OCI-LY3 (cell line): ENCODE results near the gene PLTP.
"Not testable (repeated sequence)": the region's sequence is repeated elsewhere in the genome, so short reads cannot be mapped to it uniquely, and the experiment has no call there.

ENCODE experiments used
- H2AFZ ChIP-seq: fragments of 200-600, 300-600 bp; shearing (Covaris generic); 2 replicates; pipeline ENCODE4 v1.6.0; 2014; ENCODE audit warnings: antibody characterized with exemption, low read depth, low read length
- H3K27ac ChIP-seq: fragments of 200-600, 300-600 bp; sonication (generic); 2 replicates; pipeline ENCODE4 v1.5.1; 2014; ENCODE audit warnings: mild to moderate bottlenecking, low read length, moderate library complexity, mixed read lengths
- H3K27me3 ChIP-seq: fragments of 200-600, 300-600 bp; sonication (generic); 2 replicates; pipeline ENCODE4 v1.6.1; 2014; ENCODE audit warnings: low read depth, low read length, mixed read lengths
- H3K36me3 ChIP-seq: fragments of 200-600, 300-600 bp; sonication (generic); replicated peaks from 2 replicates; pipeline ENCODE3; 2014; ENCODE audit warnings: low read depth, low read length, mixed read lengths
- H3K4me1 ChIP-seq: fragments of 300-600, 200-600 bp; sonication (generic); 2 replicates; pipeline ENCODE4 v1.6.1; 2014; ENCODE audit warnings: low read length, mixed read lengths
- H3K4me2 ChIP-seq: fragments of 200-600, 300-600 bp; sonication (generic); 2 replicates; pipeline ENCODE4 v1.6.1; 2014; ENCODE audit warnings: low read length, mixed read lengths
- H3K4me3 ChIP-seq: fragments of 300-600, 200-600 bp; sonication (generic); 2 replicates; pipeline ENCODE4 v1.5.1; 2014; ENCODE audit warnings: antibody characterized with exemption, mild to moderate bottlenecking, low read length, moderate library complexity
- H3K79me2 ChIP-seq: fragments of 300-600, 200-600 bp; shearing (Covaris generic); 2 replicates; pipeline ENCODE4 v1.6.1; 2014; ENCODE audit warnings: mild to moderate bottlenecking, low read length, mixed read lengths
- H3K9ac ChIP-seq: fragments of 300-600, 200-600 bp; shearing (Covaris generic); 2 replicates; pipeline ENCODE4 v1.6.0; 2014; ENCODE audit warnings: mild to moderate bottlenecking, low read length, moderate library complexity
- H3K9me3 ChIP-seq: fragments of 200-600, 300-600 bp; shearing (Covaris generic); 2 replicates; pipeline ENCODE4 v1.6.1; 2014; ENCODE audit warnings: low read length, mixed read lengths; ENCODE audit not compliant: insufficient read depth
- H4K20me1 ChIP-seq: fragments of 200-600, 300-600 bp; sonication (generic); 2 replicates; pipeline ENCODE4 v1.6.1; 2016; ENCODE audit warnings: low read length, mixed read lengths; ENCODE audit not compliant: insufficient read depth
- EZH2phosphoT487 ChIP-seq: fragments of 200-600 bp; shearing (Covaris generic); IDR thresholded peaks from 2 replicates; pipeline ENCODE4 v1.6.1; 2018; ENCODE audit warnings: antibody characterized with exemption, mixed run types, low read depth
- TF ChIP-seq, protein P1 (sequence below): fragments of 200-600, 300-600 bp; sonication (generic); IDR thresholded peaks from 2 replicates; pipeline ENCODE4 v1.5.1; 2014; ENCODE audit warnings: antibody characterized with exemption, low read length, low read depth

Gene PLTP

DNA sequence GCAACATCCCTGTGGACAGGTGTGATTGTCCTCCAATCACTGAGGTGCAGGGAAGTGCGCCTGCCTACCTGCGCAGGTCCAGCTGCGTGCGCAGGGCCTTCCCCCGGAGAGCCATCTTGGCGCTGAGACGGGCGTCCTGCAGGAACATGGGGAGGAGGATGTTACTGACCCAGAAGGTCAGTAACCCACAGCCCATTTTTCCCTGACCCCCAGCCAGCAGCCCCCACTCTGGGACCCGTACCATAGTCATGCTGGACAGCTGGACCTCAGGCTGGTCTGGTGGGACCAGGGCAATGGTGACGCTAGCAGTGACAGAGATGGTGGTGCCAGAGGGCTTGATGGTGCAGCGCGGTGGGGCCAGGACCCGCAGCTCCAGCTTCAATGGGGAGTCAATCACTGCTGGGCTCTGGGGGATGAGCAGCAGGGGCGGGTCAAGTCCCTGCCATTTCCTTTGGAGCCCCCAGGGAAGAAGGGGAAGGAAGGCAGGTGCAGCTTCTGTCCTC, 9.7 kb downstream of the PLTP start:
- H3K27ac ChIP-seq: no peak overlapping the region
- no peak overlapping the region for H3K4me3 ChIP-seq
- no peak overlapping the region for H3K9ac ChIP-seq
- H3K9me3 ChIP-seq: no peaks in the 10 kb centered on the region
- H2AFZ ChIP-seq: no peak overlapping the region
- H3K79me2 ChIP-seq: no peaks in the 10 kb centered on the region
- TF ChIP-seq, protein P1, sequence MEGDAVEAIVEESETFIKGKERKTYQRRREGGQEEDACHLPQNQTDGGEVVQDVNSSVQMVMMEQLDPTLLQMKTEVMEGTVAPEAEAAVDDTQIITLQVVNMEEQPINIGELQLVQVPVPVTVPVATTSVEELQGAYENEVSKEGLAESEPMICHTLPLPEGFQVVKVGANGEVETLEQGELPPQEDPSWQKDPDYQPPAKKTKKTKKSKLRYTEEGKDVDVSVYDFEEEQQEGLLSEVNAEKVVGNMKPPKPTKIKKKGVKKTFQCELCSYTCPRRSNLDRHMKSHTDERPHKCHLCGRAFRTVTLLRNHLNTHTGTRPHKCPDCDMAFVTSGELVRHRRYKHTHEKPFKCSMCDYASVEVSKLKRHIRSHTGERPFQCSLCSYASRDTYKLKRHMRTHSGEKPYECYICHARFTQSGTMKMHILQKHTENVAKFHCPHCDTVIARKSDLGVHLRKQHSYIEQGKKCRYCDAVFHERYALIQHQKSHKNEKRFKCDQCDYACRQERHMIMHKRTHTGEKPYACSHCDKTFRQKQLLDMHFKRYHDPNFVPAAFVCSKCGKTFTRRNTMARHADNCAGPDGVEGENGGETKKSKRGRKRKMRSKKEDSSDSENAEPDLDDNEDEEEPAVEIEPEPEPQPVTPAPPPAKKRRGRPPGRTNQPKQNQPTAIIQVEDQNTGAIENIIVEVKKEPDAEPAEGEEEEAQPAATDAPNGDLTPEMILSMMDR: no peak
- TF ChIP-seq EZH2phosphoT487: no peak
- no peaks in the 10 kb centered on the region for H3K27me3 ChIP-seq
- H3K4me1 ChIP-seq: no peaks in the 10 kb centered on the region
- H3K4me2 ChIP-seq: no peak overlapping the region
- H4K20me1 ChIP-seq: no peaks in the 10 kb centered on the region
- peaks cover 12% of the 10 kb centered on the region for H3K36me3 ChIP-seq

DNA sequence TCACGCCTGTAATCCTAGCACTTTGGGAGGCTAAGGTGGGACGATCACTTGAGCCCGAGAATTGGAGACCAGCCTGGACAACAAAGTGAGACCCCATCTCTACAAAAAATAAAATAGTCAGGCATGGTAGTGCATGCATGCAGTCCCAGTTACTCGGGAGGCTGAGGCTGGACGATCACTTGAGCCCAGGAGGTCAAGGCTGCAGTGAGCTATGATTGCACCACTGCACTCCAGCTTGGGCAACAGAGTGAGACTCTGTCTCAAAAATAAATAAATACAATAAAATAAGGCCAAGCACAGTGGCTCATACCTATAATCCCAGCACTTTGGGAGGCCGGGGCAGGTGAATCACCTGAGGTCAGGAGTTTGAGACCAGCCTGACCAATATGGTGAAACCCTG, 10.6 kb downstream of the PLTP start:
- H4K20me1 ChIP-seq, H3K4me3 ChIP-seq, H3K4me2 ChIP-seq, H3K9ac ChIP-seq, H2AFZ ChIP-seq, H3K27ac ChIP-seq, H3K27me3 ChIP-seq, H3K4me1 ChIP-seq, H3K79me2 ChIP-seq, H3K9me3 ChIP-seq: not testable (repeated sequence)
- H3K36me3 ChIP-seq: peaks cover 18% of the 10 kb centered on the region

DNA sequence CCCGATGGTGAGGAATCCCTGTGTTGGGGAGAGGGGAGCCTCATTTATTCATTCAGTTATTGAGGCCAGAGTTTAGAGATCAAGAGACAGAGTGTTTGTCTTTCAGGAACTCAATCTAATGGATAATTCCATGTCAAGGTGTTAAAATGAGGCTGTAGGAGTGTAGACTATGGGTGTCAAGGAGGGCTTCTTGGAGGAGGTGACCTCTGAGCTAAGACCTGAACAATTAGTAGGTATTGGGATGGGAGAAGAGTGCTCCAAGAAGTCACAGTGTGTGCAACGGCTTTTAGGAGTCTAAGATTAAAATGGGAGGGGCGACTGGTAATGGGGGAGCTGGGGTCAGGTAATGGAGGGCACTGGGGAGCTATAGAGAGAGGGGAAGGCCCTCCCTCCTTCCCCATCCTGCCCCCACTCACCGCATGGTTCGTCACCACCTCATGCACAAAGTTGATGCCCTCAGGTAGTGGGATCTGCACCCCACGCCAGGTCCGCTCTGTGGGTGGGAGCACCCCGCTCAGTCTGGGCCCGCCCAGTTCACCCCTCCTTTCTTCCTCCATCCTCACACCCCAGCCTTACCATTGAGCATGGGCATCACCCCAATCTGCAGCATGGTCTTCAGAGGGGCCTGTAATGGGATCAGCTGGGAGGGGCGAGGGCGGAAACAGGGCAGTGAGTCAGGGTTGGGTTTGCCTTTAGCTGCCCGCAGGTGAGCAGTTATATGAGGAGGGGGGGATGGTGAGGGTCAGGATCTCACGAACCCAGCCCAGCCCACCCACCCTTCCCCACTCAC, 12.7 kb downstream of the PLTP start:
- peaks cover 18% of the 10 kb centered on the region for H3K36me3 ChIP-seq
- H3K27ac ChIP-seq: no peak overlapping the region
- no peaks in the 10 kb centered on the region for H3K27me3 ChIP-seq
- H3K4me3 ChIP-seq: no peak overlapping the region
- H3K79me2 ChIP-seq: no peaks in the 10 kb centered on the region
- no peak overlapping the region for H2AFZ ChIP-seq
- no peak overlapping the region for H3K9ac ChIP-seq
- H3K9me3 ChIP-seq: no peaks in the 10 kb centered on the region
- H4K20me1 ChIP-seq: no peaks in the 10 kb centered on the region
- no peaks in the 10 kb centered on the region for H3K4me1 ChIP-seq
- TF ChIP-seq, protein P1: no peak
- no peak for TF ChIP-seq EZH2phosphoT487
- H3K4me2 ChIP-seq: no peak overlapping the region

DNA sequence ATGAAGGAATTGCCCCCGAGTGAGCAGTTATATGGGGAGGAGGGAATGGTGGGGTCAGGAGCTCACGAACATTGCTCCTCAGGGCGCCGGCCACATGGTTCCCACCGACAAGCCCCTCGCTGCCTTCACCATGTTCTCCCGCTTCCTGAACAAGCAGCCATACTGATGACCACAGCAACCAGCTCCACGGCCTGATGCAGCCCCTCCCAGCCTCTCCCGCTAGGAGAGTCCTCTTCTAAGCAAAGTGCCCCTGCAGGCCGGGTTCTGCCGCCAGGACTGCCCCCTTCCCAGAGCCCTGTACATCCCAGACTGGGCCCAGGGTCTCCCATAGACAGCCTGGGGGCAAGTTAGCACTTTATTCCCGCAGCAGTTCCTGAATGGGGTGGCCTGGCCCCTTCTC, 13.7 kb downstream of the PLTP start:
- no peak overlapping the region for H3K27ac ChIP-seq
- no peaks in the 10 kb centered on the region for H3K4me1 ChIP-seq
- no peak overlapping the region for H2AFZ ChIP-seq
- no peak overlapping the region for H3K4me2 ChIP-seq
- no peaks in the 10 kb centered on the region for H3K9me3 ChIP-seq
- no peak for TF ChIP-seq EZH2phosphoT487
- TF ChIP-seq, protein P1: no peak
- no peak overlapping the region for H3K4me3 ChIP-seq
- H4K20me1 ChIP-seq: no peaks in the 10 kb centered on the region
- peaks cover 18% of the 10 kb centered on the region for H3K36me3 ChIP-seq
- no peaks in the 10 kb centered on the region for H3K27me3 ChIP-seq
- H3K79me2 ChIP-seq: no peaks in the 10 kb centered on the region
- no peak overlapping the region for H3K9ac ChIP-seq
